IMR-90 (cell line): ENCODE data around the gene SLC6A11. TPM values are rescaled to one million over a fixed set of nuclear protein-coding genes. Genes with fewer than 3 reads are reported as not detected.

ENCODE experiments used
- ATAC-seq: fragments of 200-7000 bp; cut with Tn5 transposase; 2 replicates; pipeline ENCODE4 v1.9.1; 2020; ENCODE audit warnings: low read depth, mild to moderate bottlenecking, moderate library complexity
- BruUV-seq: library from RNA; stranded (reverse); fragments of 400-500 nt; replicated peaks from 2 replicates; lab custom pipeline; 2021; lab: Mats Ljungman, UMichigan
- CTCF ChIA-PET: fragments of 300-600 bp; formaldehyde crosslinking; extraction: SDS; loops from one replicate; lab custom pipeline; 2021; ENCODE audit warnings: antibody characterized with exemption; lab: Yijun Ruan, JAX
- POLR2A ChIA-PET: fragments of 300-600 bp; sonication (Branson Sonifier 250); formaldehyde crosslinking; loops from one replicate; lab custom pipeline; 2022; ENCODE audit warnings: antibody characterized with exemption; ENCODE audit not compliant: unreplicated experiment; lab: Charles Lee
- DNase-seq: peaks from one replicate; pipeline ENCODE4 v3.0.0; 2013
- H2AFZ ChIP-seq: replicated peaks from 2 replicates; pipeline ENCODE3; 2013; ENCODE audit warnings: low read length, mild to moderate bottlenecking; ENCODE audit not compliant: poor library complexity
- H2AK5ac ChIP-seq: 2 replicates; pipeline ENCODE4 v1.6.1; 2013; ENCODE audit warnings: low read depth, low read length, inconsistent platforms
- H2AK9ac ChIP-seq: replicated peaks from 2 replicates; pipeline ENCODE3; 2013; ENCODE audit warnings: mild to moderate bottlenecking, low read depth, low read length, moderate library complexity; ENCODE audit not compliant: poor library complexity
- H2BK120ac ChIP-seq: 2 replicates; pipeline ENCODE4 v1.6.1; 2013; ENCODE audit warnings: low read depth, low read length, inconsistent platforms
- H2BK15ac ChIP-seq: 3 replicates; pipeline ENCODE4 v1.6.1; 2013; ENCODE audit warnings: low read depth, low read length, inconsistent platforms
- H2BK20ac ChIP-seq: 2 replicates; pipeline ENCODE4 v1.6.1; 2013; ENCODE audit warnings: low read depth, mild to moderate bottlenecking, inconsistent platforms, low read length, moderate library complexity
- H2BK5ac ChIP-seq: 2 replicates; pipeline ENCODE4 v1.6.1; 2013; ENCODE audit warnings: mild to moderate bottlenecking, low read depth, low read length, inconsistent platforms; ENCODE audit not compliant: poor library complexity, severe bottlenecking
- H3K14ac ChIP-seq: replicated peaks from 2 replicates; pipeline ENCODE4 v1.6.1; 2013; ENCODE audit warnings: low read depth, low read length, inconsistent platforms
- H3K18ac ChIP-seq: 2 replicates; pipeline ENCODE4 v1.6.1; 2013; ENCODE audit warnings: low read depth, low read length, control low read depth
- H3K23ac ChIP-seq: 2 replicates; pipeline ENCODE4 v1.6.1; 2013; ENCODE audit warnings: low read depth, low read length, inconsistent platforms
- H3K27ac ChIP-seq: 2 replicates; pipeline ENCODE4 v1.5.1; 2013; ENCODE audit warnings: mild to moderate bottlenecking, control low read depth, low read length; ENCODE audit not compliant: insufficient read depth
- H3K27me3 ChIP-seq: 2 replicates; pipeline ENCODE4 v1.6.1; 2013; ENCODE audit warnings: low read length; ENCODE audit not compliant: control insufficient read depth, insufficient read depth
- H3K36me3 ChIP-seq: 2 replicates; pipeline ENCODE4 v1.6.1; 2013; ENCODE audit warnings: low read length, mixed read lengths; ENCODE audit not compliant: control insufficient read depth, insufficient read depth
- H3K4ac ChIP-seq: 2 replicates; pipeline ENCODE4 v1.6.1; 2013; ENCODE audit warnings: low read depth, low read length, inconsistent platforms
- H3K4me1 ChIP-seq: 2 replicates; pipeline ENCODE4 v1.6.1; 2013; ENCODE audit warnings: low read length, mixed read lengths; ENCODE audit not compliant: control insufficient read depth, insufficient read depth
- H3K4me2 ChIP-seq: 2 replicates; pipeline ENCODE4 v1.6.1; 2013; ENCODE audit warnings: low read depth, mild to moderate bottlenecking, control low read depth, low read length, moderate library complexity
- H3K4me3 ChIP-seq: 2 replicates; pipeline ENCODE4 v1.5.1; 2013; ENCODE audit warnings: low read depth, mild to moderate bottlenecking, control low read depth, low read length, moderate library complexity; ENCODE audit not compliant: insufficient read depth
- H3K56ac ChIP-seq: 2 replicates; pipeline ENCODE4 v1.6.1; 2013; ENCODE audit warnings: low read length, inconsistent platforms; ENCODE audit not compliant: insufficient read depth; ENCODE audit errors: extremely low read depth
- H3K79me1 ChIP-seq, 2 experiments: 2 replicates each; pipeline ENCODE4 v1.6.1; 2013; ENCODE audit warnings: low read length in 2 of 2, inconsistent platforms in 1 of 2, low read depth in 1 of 2
- H3K9ac ChIP-seq: 2 replicates; pipeline ENCODE4 v1.6.1; 2013; ENCODE audit warnings: low read depth, low read length, control low read depth
- H3K9me1 ChIP-seq: 2 replicates; pipeline ENCODE4 v1.6.1; 2013; ENCODE audit warnings: low read length, inconsistent platforms; ENCODE audit not compliant: insufficient read depth
- H3K9me3 ChIP-seq: 2 replicates; pipeline ENCODE4 v1.6.1; 2013; ENCODE audit warnings: low read length; ENCODE audit not compliant: control insufficient read depth, insufficient read depth
- H4K20me1 ChIP-seq: 2 replicates; pipeline ENCODE4 v1.6.1; 2013; ENCODE audit warnings: low read length, inconsistent platforms; ENCODE audit not compliant: insufficient read depth
- H4K5ac ChIP-seq: 2 replicates; pipeline ENCODE4 v1.6.1; 2013; ENCODE audit warnings: mild to moderate bottlenecking, low read depth, low read length, control low read depth
- H4K8ac ChIP-seq, 2 experiments: 2 replicates each; pipeline ENCODE4 v1.6.1; 2013; ENCODE audit warnings: low read depth in 2 of 2, low read length in 2 of 2, control low read depth in 1 of 2, inconsistent platforms in 1 of 2
- H4K91ac ChIP-seq: 2 replicates; pipeline ENCODE4 v1.6.1; 2013; ENCODE audit warnings: low read depth, low read length, inconsistent platforms; ENCODE audit not compliant: insufficient read depth
- BHLHE40 ChIP-seq: fragments of 150-350 bp; IDR thresholded peaks from 2 replicates; pipeline ENCODE4 v1.6.1; 2016; ENCODE audit warnings: mild to moderate bottlenecking, low read depth, low read length
- CHD1 ChIP-seq: IDR thresholded peaks from 2 replicates; pipeline ENCODE4 v1.6.1; 2012; ENCODE audit warnings: low read depth, low read length, improper control_type of control experiment
- MAFK ChIP-seq: IDR thresholded peaks from 2 replicates; pipeline ENCODE4 v1.6.1; 2012; ENCODE audit warnings: low read depth, low read length, improper control_type of control experiment
- RCOR1 ChIP-seq: IDR thresholded peaks from 2 replicates; pipeline ENCODE4 v1.6.1; 2012; ENCODE audit warnings: mild to moderate bottlenecking, low read length, improper control_type of control experiment; ENCODE audit not compliant: insufficient replicate concordance
- WGBS, 2 experiments: methylation state at CpG; one replicate each; pipeline versions ENCODE4 v1.1.5 to v1.1.7; 2013; ENCODE audit warnings: missing lambda C conversion rate in 2 of 2; ENCODE audit not compliant: insufficient read length in 1 of 2; ENCODE audit errors: extremely low coverage in 2 of 2; 5-methylcytosine and 5-hydroxymethylcytosine counted together
- dilution Hi-C: fragments of 300-500 bp; cut with HindIII; formaldehyde crosslinking; loops from one replicate; pipeline ENCODE4 v1.14.3; 2018; ENCODE audit warnings: low sequenced_read_pairs; ENCODE audit not compliant: unreplicated experiment
- in situ Hi-C: fragments of 300-500 bp; cut with MboI; formaldehyde crosslinking; loops from 3 replicates; pipeline ENCODE4 v1.14.3; 2019; ENCODE audit warnings: low sequenced_read_pairs, inconsistent platforms, mixed read lengths
- intact Hi-C: fragments of 100-400 bp; cut with micrococcal nuclease; formaldehyde crosslinking; loops from 2 replicates; pipeline ENCODE4 v1.10.0; 2022
- polyA plus RNA-seq, 3 experiments: library from polyadenylated mRNA; depleted of rRNA; stranded (reverse); fragments of >200 nt; gene quantifications; 2 replicates each; pipeline ENCODE4 v1.2.3, GENCODE V29; 2012; ENCODE audit warnings: low replicate concordance in 1 of 3
- total RNA-seq: library from RNA; depleted of rRNA; stranded (reverse); fragments of >200 nt; gene quantifications from 2 replicates; pipeline ENCODE4 v1.2.3, GENCODE V29; 2012
- TF ChIP-seq, protein P1 (sequence below): conservative IDR thresholded peaks from 2 replicates; pipeline ENCODE4 v1.5.1; 2012; ENCODE audit warnings: mild to moderate bottlenecking, low read depth, low read length, improper control_type of control experiment

The SLC6A11 gene
- total and polyA plus RNA-seq, 2 of the 4 experiments (the other 2 are of a cell fraction): not detected

DNA sequence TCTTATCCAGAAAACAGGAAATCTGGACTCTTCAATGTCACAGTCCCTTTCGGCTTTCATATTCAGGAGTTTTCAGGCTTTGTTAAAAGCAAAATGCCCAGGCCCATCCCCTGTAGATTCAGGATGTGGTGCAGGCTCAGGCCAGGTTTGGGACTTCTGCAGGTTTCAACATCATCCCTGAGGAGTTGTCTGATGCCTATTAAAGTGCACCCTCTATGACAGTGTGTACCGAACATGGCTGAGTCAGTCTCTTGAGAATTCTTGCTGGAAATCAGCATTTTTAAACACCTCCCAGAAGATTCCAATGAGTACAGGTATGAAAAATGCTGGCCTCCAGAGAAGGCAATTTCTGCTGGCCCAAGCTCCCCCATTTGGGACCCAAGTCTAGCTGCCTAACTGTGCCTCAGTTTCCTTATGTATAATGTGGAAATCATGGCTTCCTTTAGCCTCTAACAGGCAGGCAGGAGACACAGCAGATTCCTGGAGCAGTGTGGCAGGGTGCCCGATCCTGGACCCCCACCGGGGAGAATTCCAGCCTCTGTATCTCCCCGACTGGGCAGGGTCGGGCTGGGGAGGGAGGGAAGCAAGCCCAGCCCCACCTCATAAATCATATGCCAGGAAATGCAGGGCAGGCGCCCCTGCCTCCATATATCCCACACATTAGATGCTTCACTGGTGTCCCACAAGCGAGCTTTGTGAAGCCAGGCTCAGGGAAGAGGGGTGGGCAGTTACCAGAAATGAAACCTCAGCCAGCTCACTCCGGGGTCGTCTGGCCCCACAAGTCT lies 44.4 kb upstream of the SLC6A11 start (continued):
- no peak for TF ChIP-seq MAFK

DNA sequence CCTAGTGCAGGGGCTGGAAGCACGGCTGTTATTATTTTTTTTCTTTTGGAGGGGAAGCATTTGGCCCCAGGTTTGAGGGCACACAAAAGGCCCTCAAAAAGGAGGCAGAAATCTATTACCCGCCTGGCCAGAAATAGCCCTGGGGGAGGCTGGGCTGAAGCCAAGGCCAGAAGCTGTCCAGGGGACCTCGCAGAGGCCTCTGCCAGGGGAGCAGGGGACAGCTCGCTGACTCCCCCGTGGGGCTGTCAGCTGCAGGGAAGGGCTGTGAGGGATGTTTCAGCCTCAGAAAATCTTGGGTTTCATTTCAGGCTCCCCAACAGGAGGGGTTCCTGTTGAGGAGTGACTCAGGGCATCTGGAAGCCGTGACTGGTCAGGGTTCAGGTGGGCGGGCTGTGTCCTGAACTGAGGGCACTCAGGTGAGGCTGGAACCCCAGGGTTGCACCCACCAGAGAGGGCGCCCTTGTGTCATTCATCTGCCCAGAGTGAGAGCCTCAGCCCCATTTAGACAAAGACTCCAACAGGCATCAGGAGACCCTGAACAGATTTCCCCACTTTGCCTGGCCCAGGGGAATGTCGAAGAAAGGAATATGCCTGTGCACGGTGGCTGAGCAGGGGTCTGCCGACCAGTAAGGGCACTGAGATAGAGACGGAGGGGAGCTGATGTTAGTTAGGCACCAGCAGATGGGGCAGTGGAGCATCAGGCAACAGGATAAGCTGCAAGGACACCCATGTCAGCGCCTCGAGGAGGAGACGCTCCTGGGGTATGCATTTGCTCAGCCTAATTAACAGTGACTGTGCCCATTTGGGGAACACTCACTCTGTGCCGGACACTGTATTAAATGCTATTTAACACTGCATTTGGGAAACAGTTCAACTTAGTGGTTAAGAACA lies 43.5 kb upstream of the SLC6A11 start:
- TF ChIP-seq RCOR1: no peak
- TF ChIP-seq BHLHE40: no peak
- TF ChIP-seq CHD1: no peak
- TF ChIP-seq, protein P1, sequence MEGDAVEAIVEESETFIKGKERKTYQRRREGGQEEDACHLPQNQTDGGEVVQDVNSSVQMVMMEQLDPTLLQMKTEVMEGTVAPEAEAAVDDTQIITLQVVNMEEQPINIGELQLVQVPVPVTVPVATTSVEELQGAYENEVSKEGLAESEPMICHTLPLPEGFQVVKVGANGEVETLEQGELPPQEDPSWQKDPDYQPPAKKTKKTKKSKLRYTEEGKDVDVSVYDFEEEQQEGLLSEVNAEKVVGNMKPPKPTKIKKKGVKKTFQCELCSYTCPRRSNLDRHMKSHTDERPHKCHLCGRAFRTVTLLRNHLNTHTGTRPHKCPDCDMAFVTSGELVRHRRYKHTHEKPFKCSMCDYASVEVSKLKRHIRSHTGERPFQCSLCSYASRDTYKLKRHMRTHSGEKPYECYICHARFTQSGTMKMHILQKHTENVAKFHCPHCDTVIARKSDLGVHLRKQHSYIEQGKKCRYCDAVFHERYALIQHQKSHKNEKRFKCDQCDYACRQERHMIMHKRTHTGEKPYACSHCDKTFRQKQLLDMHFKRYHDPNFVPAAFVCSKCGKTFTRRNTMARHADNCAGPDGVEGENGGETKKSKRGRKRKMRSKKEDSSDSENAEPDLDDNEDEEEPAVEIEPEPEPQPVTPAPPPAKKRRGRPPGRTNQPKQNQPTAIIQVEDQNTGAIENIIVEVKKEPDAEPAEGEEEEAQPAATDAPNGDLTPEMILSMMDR: 0 out of 2 replicates have a peak, but pooled peaks have one; percentile 2
- intact Hi-C loops: no loop called here
- ChIA-PET CTCF (interaction anchor here (0.6 to 1.2 kb wide), 4 partner anchors 10 to 941 kb away, joined by 3 to 5 read pairs (median 3); no protein-coding TSS in a partner anchor), POLR2A (no interaction called here)
- H2AFZ ChIP-seq: no peak overlapping the region
- H2BK20ac ChIP-seq: no peak overlapping the region
- DNase-seq (no peak), ATAC-seq (peak; percentile 44)
- no peak overlapping the region for H2AK5ac ChIP-seq
- H2BK15ac ChIP-seq: no peak overlapping the region
- H3K9me1 ChIP-seq: no peaks in the 10 kb centered on the region
- H4K5ac ChIP-seq: no peak overlapping the region
- no peak overlapping the region for H3K4me3 ChIP-seq
- no peak overlapping the region for H2BK120ac ChIP-seq
- no peak overlapping the region for H3K14ac ChIP-seq
- WGBS, 2 experiments: 23% methylated on average over 8 of the region's 16 CpGs; no CpG with 5 or more reads in 1 of the 2 experiments
- H3K56ac ChIP-seq: no peak overlapping the region
- dilution Hi-C loops: no loop called here
- no peak overlapping the region for H3K27ac ChIP-seq
- no peak overlapping the region for H3K9ac ChIP-seq
- no peak overlapping the region for H3K18ac ChIP-seq
- H3K4ac ChIP-seq: no peak overlapping the region
- no peak overlapping the region for H3K4me2 ChIP-seq
- H3K27me3 ChIP-seq: peaks cover 3% of the 10 kb centered on the region; the same call in 1 of the 2 replicates
- H3K23ac ChIP-seq: no peak overlapping the region
- H3K4me1 ChIP-seq: no peaks in the 10 kb centered on the region
- no TSS peak for BruUV-seq
- H2BK5ac ChIP-seq: no peak overlapping the region
- H4K20me1 ChIP-seq: no peaks in the 10 kb centered on the region
- H4K91ac ChIP-seq: no peak overlapping the region
- no peaks in the 10 kb centered on the region for H3K36me3 ChIP-seq
- H3K79me1 ChIP-seq: no peaks in the 10 kb centered on the region
- no peak overlapping the region for H2AK9ac ChIP-seq
- H4K8ac ChIP-seq: no peak overlapping the region
- no peaks in the 10 kb centered on the region for H3K9me3 ChIP-seq
- in situ Hi-C loops: loop anchor here (25.0 kb wide), 2 partner anchors 565 to 890 kb away; no protein-coding TSS in a partner anchor
